Measurements from ENCODE around the gene NR2F1-AS1.
"Not testable (repeated sequence)": the region's sequence is repeated elsewhere in the genome, so short reads cannot be mapped to it uniquely, and the experiment has no call there.

Gene NR2F1-AS1

GRCh38 chr5:93407454-93407853, 173.6 kb downstream of the NR2F1-AS1 start:
- Mint-ChIP-seq H3K4me1 (no peaks in the 10 kb centered on the region), H3K4me3 (no peak overlapping the region), H3K36me3 (no peaks in the 10 kb centered on the region), H3K9me3 (no peaks in the 10 kb centered on the region), H3K27ac (no peak overlapping the region), H3K27me3 (no peaks in the 10 kb centered on the region)
- DNase-seq, result no peak
- CTCF ChIA-PET, result no interaction called here

- CTCF ChIA-PET, result no interaction called here
- H3K4me3 Mint-ChIP-seq, result no peak overlapping the region
- H3K27ac Mint-ChIP-seq, result no peak overlapping the region
- no peak for DNase-seq
- no peaks in the 10 kb centered on the region for H3K36me3 Mint-ChIP-seq
- H3K9me3 Mint-ChIP-seq, result no peaks in the 10 kb centered on the region
- H3K4me1 Mint-ChIP-seq, result no peaks in the 10 kb centered on the region
- H3K27me3 Mint-ChIP-seq, result no peaks in the 10 kb centered on the region
Measured at GRCh38 chr5:93406971-93407401, 174.0 kb downstream of the NR2F1-AS1 start.

- H3K27ac Mint-ChIP-seq, result no peak overlapping the region
- CTCF ChIA-PET, result no interaction called here
- no peak for DNase-seq
Measured at GRCh38 chr5:93404246-93404645, 176.8 kb downstream of the NR2F1-AS1 start.

GRCh38 chr5:93403141-93403928, 177.7 kb downstream of the NR2F1-AS1 start:
- no peaks in the 10 kb centered on the region for H3K9me3 Mint-ChIP-seq
- H3K4me3 Mint-ChIP-seq, result no peak overlapping the region
- no peaks in the 10 kb centered on the region for H3K36me3 Mint-ChIP-seq
- CTCF ChIA-PET, result no interaction called here
- no peaks in the 10 kb centered on the region for H3K4me1 Mint-ChIP-seq
- no peak overlapping the region for H3K27ac Mint-ChIP-seq
- no peak for DNase-seq
- H3K27me3 Mint-ChIP-seq, result no peaks in the 10 kb centered on the region

More at GRCh38 chr5:93404246-93404645, 176.8 kb downstream of the NR2F1-AS1 start:
- H3K4me3 Mint-ChIP-seq, result no peak overlapping the region
- H3K27me3 Mint-ChIP-seq, result no peaks in the 10 kb centered on the region
- no peaks in the 10 kb centered on the region for H3K36me3 Mint-ChIP-seq
- H3K9me3 Mint-ChIP-seq, result no peaks in the 10 kb centered on the region
- H3K4me1 Mint-ChIP-seq, result no peaks in the 10 kb centered on the region

- no peak for DNase-seq
- no peak overlapping the region for H3K27ac Mint-ChIP-seq
Measured at GRCh38 chr5:93402451-93402850, 178.6 kb downstream of the NR2F1-AS1 start.

GRCh38 chr5:93401634-93402213, 179.3 kb downstream of the NR2F1-AS1 start:
- CTCF ChIA-PET, result no interaction called here
- DNase-seq, result no peak
- Mint-ChIP-seq H3K27ac (no peak overlapping the region), H3K9me3 (peaks cover 6% of the 10 kb centered on the region), H3K36me3 (no peaks in the 10 kb centered on the region), H3K4me1 (no peaks in the 10 kb centered on the region), H3K27me3 (no peaks in the 10 kb centered on the region), H3K4me3 (no peak overlapping the region)

More at GRCh38 chr5:93402451-93402850, 178.6 kb downstream of the NR2F1-AS1 start:
- Mint-ChIP-seq H3K4me1 (no peaks in the 10 kb centered on the region), H3K27me3 (no peaks in the 10 kb centered on the region), H3K36me3 (no peaks in the 10 kb centered on the region), H3K9me3 (peaks cover 6% of the 10 kb centered on the region), H3K4me3 (no peak overlapping the region)
- CTCF ChIA-PET, result no interaction called here

- H3K4me1 Mint-ChIP-seq, result no peaks in the 10 kb centered on the region
- H3K27me3 Mint-ChIP-seq, result no peaks in the 10 kb centered on the region
- no peak overlapping the region for H3K27ac Mint-ChIP-seq
- H3K4me3 Mint-ChIP-seq, result no peak overlapping the region
- H3K9me3 Mint-ChIP-seq, result peaks cover 7% of the 10 kb centered on the region
- CTCF ChIA-PET, result no interaction called here
- H3K36me3 Mint-ChIP-seq, result no peaks in the 10 kb centered on the region
- no peak for DNase-seq
Measured at GRCh38 chr5:93399675-93400074, 181.3 kb downstream of the NR2F1-AS1 start.

GRCh38 chr5:93395971-93396379, 185.0 kb downstream of the NR2F1-AS1 start:
- no peaks in the 10 kb centered on the region for H3K36me3 Mint-ChIP-seq
- CTCF ChIA-PET, result no interaction called here
- DNase-seq, result no peak
- H3K4me3 Mint-ChIP-seq, result no peak overlapping the region
- H3K4me1 Mint-ChIP-seq, result no peaks in the 10 kb centered on the region
- no peak overlapping the region for H3K27ac Mint-ChIP-seq
- H3K27me3 Mint-ChIP-seq, result no peaks in the 10 kb centered on the region
- peaks cover 8% of the 10 kb centered on the region for H3K9me3 Mint-ChIP-seq

- H3K27me3 Mint-ChIP-seq, result no peaks in the 10 kb centered on the region
- no peak overlapping the region for H3K4me3 Mint-ChIP-seq
- no peaks in the 10 kb centered on the region for H3K36me3 Mint-ChIP-seq
- H3K27ac Mint-ChIP-seq, result no peak overlapping the region
- CTCF ChIA-PET, result no interaction called here
- H3K9me3 Mint-ChIP-seq, result peaks cover 8% of the 10 kb centered on the region
- no peaks in the 10 kb centered on the region for H3K4me1 Mint-ChIP-seq
- no peak for DNase-seq
Measured at GRCh38 chr5:93395010-93395409, 186.0 kb downstream of the NR2F1-AS1 start.

GRCh38 chr5:93394301-93394700, 186.7 kb downstream of the NR2F1-AS1 start:
- CTCF ChIA-PET, result no interaction called here
- H3K9me3 Mint-ChIP-seq, result peaks cover 8% of the 10 kb centered on the region
- no peak overlapping the region for H3K27ac Mint-ChIP-seq
- no peak for DNase-seq
- no peaks in the 10 kb centered on the region for H3K4me1 Mint-ChIP-seq
- H3K27me3 Mint-ChIP-seq, result no peaks in the 10 kb centered on the region
- no peaks in the 10 kb centered on the region for H3K36me3 Mint-ChIP-seq
- H3K4me3 Mint-ChIP-seq, result no peak overlapping the region

GRCh38 chr5:93391169-93391568, 189.8 kb downstream of the NR2F1-AS1 start:
- H3K27ac Mint-ChIP-seq, H3K27me3 Mint-ChIP-seq, CTCF ChIA-PET, H3K4me1 Mint-ChIP-seq, DNase-seq, H3K9me3 Mint-ChIP-seq, H3K36me3 Mint-ChIP-seq, H3K4me3 Mint-ChIP-seq: not testable (repeated sequence)

GRCh38 chr5:93385655-93386054, 195.4 kb downstream of the NR2F1-AS1 start:
- Mint-ChIP-seq H3K4me3 (no peak overlapping the region), H3K27ac (no peak overlapping the region), H3K9me3 (peaks cover 2% of the 10 kb centered on the region), H3K36me3 (no peaks in the 10 kb centered on the region), H3K27me3 (no peaks in the 10 kb centered on the region), H3K4me1 (no peaks in the 10 kb centered on the region)
- CTCF ChIA-PET, result no interaction called here
- no peak for DNase-seq

- H3K4me1 Mint-ChIP-seq, result no peaks in the 10 kb centered on the region
- H3K36me3 Mint-ChIP-seq, result no peaks in the 10 kb centered on the region
Measured at GRCh38 chr5:93384995-93385394, 196.0 kb downstream of the NR2F1-AS1 start.

GRCh38 chr5:93384026-93384425, 197.0 kb downstream of the NR2F1-AS1 start:
- H3K4me3 Mint-ChIP-seq, result no peak overlapping the region
- H3K27ac Mint-ChIP-seq, result no peak overlapping the region
- no peaks in the 10 kb centered on the region for H3K4me1 Mint-ChIP-seq
- DNase-seq, result no peak
- H3K9me3 Mint-ChIP-seq, result peaks cover 2% of the 10 kb centered on the region
- CTCF ChIA-PET, result no interaction called here
- no peaks in the 10 kb centered on the region for H3K27me3 Mint-ChIP-seq
- no peaks in the 10 kb centered on the region for H3K36me3 Mint-ChIP-seq

More at GRCh38 chr5:93384995-93385394, 196.0 kb downstream of the NR2F1-AS1 start:
- H3K27ac Mint-ChIP-seq, result no peak overlapping the region
- no peaks in the 10 kb centered on the region for H3K27me3 Mint-ChIP-seq
- CTCF ChIA-PET, result no interaction called here
- no peak overlapping the region for H3K4me3 Mint-ChIP-seq
- H3K9me3 Mint-ChIP-seq, result peaks cover 2% of the 10 kb centered on the region
- DNase-seq, result no peak

GRCh38 chr5:93382188-93382825, 198.7 kb downstream of the NR2F1-AS1 start:
- DNase-seq, result no peak
- CTCF ChIA-PET, result no interaction called here
- no peak overlapping the region for H3K4me3 Mint-ChIP-seq
- H3K27ac Mint-ChIP-seq, result no peak overlapping the region
- H3K9me3 Mint-ChIP-seq, result no peaks in the 10 kb centered on the region
- no peaks in the 10 kb centered on the region for H3K27me3 Mint-ChIP-seq
- no peaks in the 10 kb centered on the region for H3K4me1 Mint-ChIP-seq
- no peaks in the 10 kb centered on the region for H3K36me3 Mint-ChIP-seq
